HepG2 (cell line): ENCODE data around the gene ANKRD2. TPM values are rescaled to one million over a fixed set of nuclear protein-coding genes. Genes with fewer than 3 reads are reported as not detected.
A peak's percentile ranks its signal among the peaks of the same experiment; 100 is the strongest.

Experiments used
- ATAC-seq: fragments of 200-7000 bp; cut with Tn5 transposase; 3 replicates; pipeline ENCODE4 v1.9.1; 2020; ENCODE audit warnings: mild to moderate bottlenecking, moderate library complexity
- BruUV-seq: library from RNA; stranded (reverse); fragments of 400-500 nt; replicated peaks from 2 replicates; lab custom pipeline; 2021; lab: Mats Ljungman, UMichigan
- CTCF ChIA-PET: fragments of 300-600 bp; formaldehyde crosslinking; extraction: SDS; loops from one replicate; lab custom pipeline; 2021; ENCODE audit warnings: low total read pairs, inconsistent platforms, low intra/inter-chr PET ratio; lab: Yijun Ruan, JAX
- POLR2A ChIA-PET: fragments of 350-600 bp; sonication (Branson Sonifier 250); formaldehyde crosslinking; loops from one replicate; lab custom pipeline; 2020; ENCODE audit warnings: antibody characterized with exemption, inconsistent platforms; lab: Yijun Ruan, JAX
- DNase-seq: peaks from one replicate; pipeline ENCODE4 v3.0.0-alpha.2; 2015; ENCODE audit warnings: low spot score
- FAIRE-seq: peaks from 3 replicates; lab custom pipeline; 2011; peaks lifted over from hg19 to GRCh38; lab: Jason Lieb, UNC
- H2AFZ ChIP-seq: one replicate; pipeline ENCODE4 v1.6.1; 2011; ENCODE audit warnings: low read length, inconsistent platforms
- H3K27ac ChIP-seq: fragments of 300-600 bp; 3 replicates; pipeline ENCODE4 v1.8.0; 2011; ENCODE audit warnings: mixed run types, mild to moderate bottlenecking, mixed read lengths, low read length, inconsistent platforms; ENCODE audit not compliant: insufficient read depth; ENCODE audit errors: extremely low read length
- H3K27me3 ChIP-seq, 2 experiments: fragments of 200-600 bp in 1 of 2; 2 replicates in 1 of 2; 3 replicates in 1 of 2; pipeline versions ENCODE4 v1.6.0 to v1.8.0; 2011; ENCODE audit warnings: low read length in 2 of 2, mild to moderate bottlenecking in 2 of 2, moderate library complexity in 2 of 2, inconsistent platforms in 1 of 2; ENCODE audit not compliant: insufficient read depth in 2 of 2, control insufficient read depth in 1 of 2
- H3K36me3 ChIP-seq, 2 experiments: fragments of 200-600 bp in 1 of 2; replicated peaks in 1 of 2; 2 replicates in 1 of 2; 3 replicates in 1 of 2; pipeline versions ENCODE4 v1.5.1 to v1.8.0; 2011; ENCODE audit warnings: low read length in 2 of 2, inconsistent platforms in 1 of 2; ENCODE audit not compliant: insufficient read depth in 2 of 2, control insufficient read depth in 1 of 2
- H3K4me1 ChIP-seq: 2 replicates; pipeline ENCODE4 v1.5.1; 2012; ENCODE audit warnings: low read length, inconsistent platforms; ENCODE audit not compliant: insufficient read depth
- H3K4me2 ChIP-seq: 2 replicates; pipeline ENCODE4 v1.6.0; 2011; ENCODE audit warnings: low read depth, low read length, inconsistent platforms
- H3K4me3 ChIP-seq, 3 experiments: fragments of 200-600 bp in 1 of 3; sonication (generic), shearing (Covaris generic) in 1 of 3; replicated peaks in 1 of 3; 2 replicates each; pipeline ENCODE4 v1.5.1; 2011 to 2016; ENCODE audit warnings: low read length in 3 of 3, inconsistent platforms in 2 of 3, low read depth in 2 of 3, mild to moderate bottlenecking in 2 of 3, control low read depth in 1 of 3, mixed read lengths in 1 of 3; ENCODE audit not compliant: insufficient read depth in 1 of 3
- H3K79me2 ChIP-seq: one replicate; pipeline ENCODE4 v1.6.1; 2011; ENCODE audit warnings: low read length, inconsistent platforms; ENCODE audit not compliant: insufficient read depth
- H3K9ac ChIP-seq: 2 replicates; pipeline ENCODE4 v1.6.0; 2011; ENCODE audit warnings: mild to moderate bottlenecking, low read depth, low read length, inconsistent platforms; ENCODE audit not compliant: insufficient read depth
- H3K9me3 ChIP-seq: 2 replicates; pipeline ENCODE4 v1.5.1; 2012; ENCODE audit warnings: mild to moderate bottlenecking, low read length
- H4K20me1 ChIP-seq: 2 replicates; pipeline ENCODE4 v1.6.0; 2011; ENCODE audit warnings: inconsistent platforms, mild to moderate bottlenecking, low read length, moderate library complexity; ENCODE audit not compliant: insufficient read depth
- ATF7 ChIP-seq, 2 experiments: fragments of 450-650 bp in 1 of 2; sonication (generic) in 1 of 2; formaldehyde crosslinking in 1 of 2; IDR thresholded peaks; 2 replicates each; pipeline versions ENCODE4 v1.4.0 to v1.6.1; 2016 to 2020; ENCODE audit warnings: antibody characterized with exemption in 1 of 2, mild to moderate bottlenecking in 1 of 2, missing genetic modification reagents in 1 of 2
- BRD4 ChIP-seq: sonication (generic); formaldehyde crosslinking; IDR thresholded peaks from 2 replicates; pipeline ENCODE4 v1.4.0; 2020; ENCODE audit warnings: missing genetic modification reagents
- GATAD2A ChIP-seq: IDR thresholded peaks from 2 replicates; pipeline ENCODE4 v1.6.1; 2016
- GLI4 ChIP-seq: sonication (generic); formaldehyde crosslinking; IDR thresholded peaks from 2 replicates; pipeline ENCODE4 v1.5.1; 2020; ENCODE audit warnings: missing genetic modification reagents, mild to moderate bottlenecking, moderate library complexity, borderline replicate concordance
- IKZF1 ChIP-seq: fragments of 450-650 bp; IDR thresholded peaks from 2 replicates; pipeline ENCODE4 v1.7.1; 2016
- MAF1 ChIP-seq: sonication (generic); formaldehyde crosslinking; IDR thresholded peaks from 2 replicates; pipeline ENCODE4 v1.5.0; 2020; ENCODE audit warnings: missing genetic modification reagents, borderline replicate concordance
- MAZ ChIP-seq, 2 experiments: sonication (generic) in 1 of 2; formaldehyde crosslinking in 1 of 2; IDR thresholded peaks; 2 replicates each; pipeline versions ENCODE4 v1.5.0 to v1.6.1; 2012 to 2020; ENCODE audit warnings: low read depth in 2 of 2, mild to moderate bottlenecking in 2 of 2, borderline replicate concordance in 1 of 2, improper control_type of control experiment in 1 of 2, low read length in 1 of 2, missing genetic modification reagents in 1 of 2, moderate library complexity in 1 of 2
- SAP130 ChIP-seq: IDR thresholded peaks from 2 replicates; pipeline ENCODE4 v1.6.1; 2016; ENCODE audit warnings: low read depth
- ZBTB8A ChIP-seq: sonication (generic); formaldehyde crosslinking; IDR thresholded peaks from 2 replicates; pipeline ENCODE4 v1.4.0; 2020; ENCODE audit warnings: mild to moderate bottlenecking, low read depth, missing genetic modification reagents, borderline replicate concordance
- ZFP36L2 ChIP-seq: sonication (generic); formaldehyde crosslinking; IDR thresholded peaks from 2 replicates; pipeline ENCODE4 v1.4.0; 2020; ENCODE audit warnings: missing genetic modification reagents
- ZNF235 ChIP-seq: sonication (generic); formaldehyde crosslinking; IDR thresholded peaks from 2 replicates; pipeline ENCODE4 v1.8.1; 2023; ENCODE audit warnings: mild to moderate bottlenecking, missing genetic modification reagents, borderline replicate concordance
- ZNF276 ChIP-seq: sonication (generic); formaldehyde crosslinking; IDR thresholded peaks from 2 replicates; pipeline ENCODE4 v1.4.0; 2020; ENCODE audit warnings: mild to moderate bottlenecking, low read depth, missing genetic modification reagents
- ZNF546 ChIP-seq: sonication (generic); formaldehyde crosslinking; conservative IDR thresholded peaks from 2 replicates; pipeline ENCODE4 v1.8.1; 2023; ENCODE audit warnings: mild to moderate bottlenecking, missing genetic modification reagents
- WGBS: methylation state at CpG from one replicate; pipeline ENCODE4 v1.1.6; 2017; ENCODE audit warnings: low lambda C conversion rate; 5-methylcytosine and 5-hydroxymethylcytosine counted together
- in situ Hi-C: cut with HindIII; loops from 2 replicates; pipeline ENCODE4 v1.10.0; 2017; ENCODE audit warnings: low pct_unique_long_range_greater_than_20kb; ENCODE audit not compliant: extremely low pct_ligation_motif_present
- intact Hi-C: fragments of 100-400 bp; cut with micrococcal nuclease; formaldehyde crosslinking; loops from one replicate; pipeline ENCODE4 v1.10.0; 2022; ENCODE audit not compliant: unreplicated experiment
- polyA plus RNA-seq, 8 experiments: library from polyadenylated mRNA; depleted of rRNA in 3 of 8; stranded (reverse) in 7 of 8; unstranded in 1 of 8; fragments of >200 nt; fragmentation: Illumina TruSeq in 4 of 8; extraction: Trizol in 4 of 8; gene quantifications; 2 replicates each; pipeline versions ENCODE4 v1.2.1 to v1.2.3, GENCODE V29; 2011 to 2016; ENCODE audit warnings: low read depth in 4 of 8, missing spikeins in 1 of 8, mixed read lengths in 1 of 8; ENCODE audit not compliant: insufficient read depth in 1 of 8
- total RNA-seq, 5 experiments: library from RNA; depleted of rRNA; stranded (reverse); fragments of >200 nt; fragmentation: Illumina TruSeq; extraction: Trizol; gene quantifications; 2 replicates each; pipeline ENCODE4 v1.2.3, GENCODE V29; 2016; ENCODE audit warnings: low read depth in 1 of 5
- TF ChIP-seq, protein P1 (sequence below): sonication (generic); formaldehyde crosslinking; IDR thresholded peaks from 2 replicates; pipeline ENCODE4 v1.5.0; 2020; ENCODE audit warnings: mild to moderate bottlenecking, missing genetic modification reagents
- TF ChIP-seq, protein P2 (sequence below): sonication (generic); formaldehyde crosslinking; IDR thresholded peaks from 2 replicates; pipeline ENCODE4 v1.4.0; 2020; ENCODE audit warnings: missing genetic modification reagents, mild to moderate bottlenecking, borderline replicate concordance
- TF ChIP-seq, protein P3 (sequence below): sonication (generic); formaldehyde crosslinking; IDR thresholded peaks from 2 replicates; pipeline ENCODE4 v1.5.0; 2020; ENCODE audit warnings: mild to moderate bottlenecking, low read depth, missing genetic modification reagents, borderline replicate concordance
- TF ChIP-seq, protein P4 (sequence below): sonication (generic); formaldehyde crosslinking; IDR thresholded peaks from 2 replicates; pipeline ENCODE4 v1.4.0; 2020; ENCODE audit warnings: low read depth, mild to moderate bottlenecking, missing genetic modification reagents

ANKRD2 gene
- total and polyA plus RNA-seq, 2 of the 13 experiments (the other 11 are each of a cell fraction or from before 2014, with no cell fraction given), result not detected

DNA sequence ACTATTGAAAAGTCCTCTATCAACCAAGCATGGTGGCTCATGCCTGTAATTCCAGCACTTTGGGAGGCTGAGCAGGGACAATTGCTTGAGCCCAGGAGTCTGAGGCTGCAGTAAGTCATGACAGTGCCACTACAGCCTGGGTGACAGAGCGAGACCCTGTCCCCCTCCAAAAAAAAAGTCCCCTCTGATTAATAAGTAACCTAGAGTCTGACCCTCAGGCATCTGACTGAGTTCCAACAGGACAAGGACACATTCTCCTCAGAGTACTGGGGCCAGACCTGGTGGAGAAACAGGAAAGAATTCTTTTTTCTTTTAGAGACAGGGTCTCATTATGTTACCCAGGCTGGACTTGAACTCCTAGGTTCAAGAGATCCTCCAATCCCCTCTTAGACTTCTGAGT, 50.7 kb downstream of the ANKRD2 start:
- H4K20me1 ChIP-seq, result no peaks in the 10 kb centered on the region
- peak overlapping the region; percentile 46; the same call in 1 of the 2 replicates for H3K4me2 ChIP-seq
- H3K79me2 ChIP-seq, result no peaks in the 10 kb centered on the region
- H3K4me3 ChIP-seq, result no peak overlapping the region
- peak; percentile 78 for FAIRE-seq
- H3K27ac ChIP-seq, result peak overlapping the region; percentile 24
- peak; percentile 75 for DNase-seq
- no TSS peak for BruUV-seq
- peak; percentile 92 for ATAC-seq
- WGBS, result no CpG with 5 or more reads among the region's 1 CpG
- no peak overlapping the region for H2AFZ ChIP-seq
- H3K9me3 ChIP-seq, result no peaks in the 10 kb centered on the region
- POLR2A ChIA-PET, result interaction anchor here (0.8 kb wide), 1 partner anchor 64 kb away, joined by 3 read pairs; the partner anchor contains the start of gene AVPI1
- in situ Hi-C loops (no loop called here), intact Hi-C loops (no loop called here)
- peaks cover 49% of the 10 kb centered on the region for H3K4me1 ChIP-seq
- H3K9ac ChIP-seq, result no peak overlapping the region
- no peaks in the 10 kb centered on the region for H3K27me3 ChIP-seq
- H3K36me3 ChIP-seq, result no peaks in the 10 kb centered on the region
- CTCF ChIA-PET, result no interaction called here
- no peak for TF ChIP-seq GLI4 (CRISPR knock-in tag)
- no peak for TF ChIP-seq ZNF546 (CRISPR knock-in tag)
- 0 out of 2 replicates have a peak, but pooled peaks have one; percentile 17 for TF ChIP-seq SAP130 (CRISPR knock-in tag)
- no peak for TF ChIP-seq ATF7 (IDR thresholded peaks at IDR 0.05)
- TF ChIP-seq ATF7 (CRISPR knock-in tag; IDR thresholded peaks at IDR 0.05), result no peak
- no peak for TF ChIP-seq ZNF276 (CRISPR knock-in tag)
- no peak for TF ChIP-seq IKZF1
- TF ChIP-seq ZNF235 (CRISPR knock-in tag), result no peak
- TF ChIP-seq, protein P1, sequence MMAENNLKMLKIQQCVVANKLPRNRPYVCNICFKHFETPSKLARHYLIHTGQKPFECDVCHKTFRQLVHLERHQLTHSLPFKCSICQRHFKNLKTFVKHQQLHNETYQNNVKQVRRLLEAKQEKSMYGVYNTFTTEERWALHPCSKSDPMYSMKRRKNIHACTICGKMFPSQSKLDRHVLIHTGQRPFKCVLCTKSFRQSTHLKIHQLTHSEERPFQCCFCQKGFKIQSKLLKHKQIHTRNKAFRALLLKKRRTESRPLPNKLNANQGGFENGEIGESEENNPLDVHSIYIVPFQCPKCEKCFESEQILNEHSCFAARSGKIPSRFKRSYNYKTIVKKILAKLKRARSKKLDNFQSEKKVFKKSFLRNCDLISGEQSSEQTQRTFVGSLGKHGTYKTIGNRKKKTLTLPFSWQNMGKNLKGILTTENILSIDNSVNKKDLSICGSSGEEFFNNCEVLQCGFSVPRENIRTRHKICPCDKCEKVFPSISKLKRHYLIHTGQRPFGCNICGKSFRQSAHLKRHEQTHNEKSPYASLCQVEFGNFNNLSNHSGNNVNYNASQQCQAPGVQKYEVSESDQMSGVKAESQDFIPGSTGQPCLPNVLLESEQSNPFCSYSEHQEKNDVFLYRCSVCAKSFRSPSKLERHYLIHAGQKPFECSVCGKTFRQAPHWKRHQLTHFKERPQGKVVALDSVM, result 0 out of 2 replicates have a peak, but pooled peaks have one; percentile 10
- TF ChIP-seq MAF1 (CRISPR knock-in tag), result no peak
- no peak for TF ChIP-seq ZFP36L2 (CRISPR knock-in tag)
- TF ChIP-seq ZBTB8A (CRISPR knock-in tag), result no peak
- no peak for TF ChIP-seq BRD4 (CRISPR knock-in tag)
- TF ChIP-seq, protein P2, sequence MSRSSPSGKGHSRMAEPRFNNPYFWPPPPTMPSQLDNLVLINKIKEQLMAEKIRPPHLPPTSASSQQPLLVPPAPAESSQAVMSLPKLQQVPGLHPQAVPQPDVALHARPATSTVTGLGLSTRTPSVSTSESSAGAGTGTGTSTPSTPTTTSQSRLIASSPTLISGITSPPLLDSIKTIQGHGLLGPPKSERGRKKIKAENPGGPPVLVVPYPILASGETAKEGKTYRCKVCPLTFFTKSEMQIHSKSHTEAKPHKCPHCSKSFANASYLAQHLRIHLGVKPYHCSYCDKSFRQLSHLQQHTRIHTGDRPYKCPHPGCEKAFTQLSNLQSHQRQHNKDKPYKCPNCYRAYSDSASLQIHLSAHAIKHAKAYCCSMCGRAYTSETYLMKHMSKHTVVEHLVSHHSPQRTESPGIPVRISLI (CRISPR knock-in tag), result peak; percentile 51; the same call in 1 of the 2 replicates
- 0 out of 2 replicates have a peak, but pooled peaks have one; percentile 12 for TF ChIP-seq GATAD2A
- TF ChIP-seq, protein P3, sequence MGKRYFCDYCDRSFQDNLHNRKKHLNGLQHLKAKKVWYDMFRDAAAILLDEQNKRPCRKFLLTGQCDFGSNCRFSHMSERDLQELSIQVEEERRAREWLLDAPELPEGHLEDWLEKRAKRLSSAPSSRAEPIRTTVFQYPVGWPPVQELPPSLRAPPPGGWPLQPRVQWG (CRISPR knock-in tag), result no peak
- no peak for TF ChIP-seq MAZ (IDR thresholded peaks at IDR 0.05; ENCODE audit: borderline replicate concordance, low read depth, low read length)
- TF ChIP-seq MAZ (CRISPR knock-in tag; IDR thresholded peaks at IDR 0.05; ENCODE audit: low read depth), result no peak
- TF ChIP-seq, protein P4, sequence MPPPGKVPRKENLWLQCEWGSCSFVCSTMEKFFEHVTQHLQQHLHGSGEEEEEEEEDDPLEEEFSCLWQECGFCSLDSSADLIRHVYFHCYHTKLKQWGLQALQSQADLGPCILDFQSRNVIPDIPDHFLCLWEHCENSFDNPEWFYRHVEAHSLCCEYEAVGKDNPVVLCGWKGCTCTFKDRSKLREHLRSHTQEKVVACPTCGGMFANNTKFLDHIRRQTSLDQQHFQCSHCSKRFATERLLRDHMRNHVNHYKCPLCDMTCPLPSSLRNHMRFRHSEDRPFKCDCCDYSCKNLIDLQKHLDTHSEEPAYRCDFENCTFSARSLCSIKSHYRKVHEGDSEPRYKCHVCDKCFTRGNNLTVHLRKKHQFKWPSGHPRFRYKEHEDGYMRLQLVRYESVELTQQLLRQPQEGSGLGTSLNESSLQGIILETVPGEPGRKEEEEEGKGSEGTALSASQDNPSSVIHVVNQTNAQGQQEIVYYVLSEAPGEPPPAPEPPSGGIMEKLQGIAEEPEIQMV (CRISPR knock-in tag), result no peak
